Renal cortex interstitium (tissue), 11 donors: ENCODE data around the gene MZT1. TPM values are rescaled to one million over a fixed set of nuclear protein-coding genes. Genes with fewer than 3 reads are reported as not detected.

Experiments
- DNase-seq, 11 donors: peaks; one replicate each; pipeline ENCODE4 v3.0.0-alpha.2; 2013; ENCODE audit warnings: low read depth in 9 of 11, low spot score in 4 of 11; ENCODE audit errors: extremely low read depth in 1 of 11
- polyA plus RNA-seq, 3 donors: library from polyadenylated mRNA; unstranded; fragments of 120-200 nt; gene quantifications; one replicate each; pipeline ENCODE4 v1.2.1, GENCODE V29; 2013; ENCODE audit not compliant: insufficient read length in 3 of 3

MZT1 gene
- polyA plus RNA-seq, 3 donors: 19.0 to 23.5 (median 21.0) TPM

DNA sequence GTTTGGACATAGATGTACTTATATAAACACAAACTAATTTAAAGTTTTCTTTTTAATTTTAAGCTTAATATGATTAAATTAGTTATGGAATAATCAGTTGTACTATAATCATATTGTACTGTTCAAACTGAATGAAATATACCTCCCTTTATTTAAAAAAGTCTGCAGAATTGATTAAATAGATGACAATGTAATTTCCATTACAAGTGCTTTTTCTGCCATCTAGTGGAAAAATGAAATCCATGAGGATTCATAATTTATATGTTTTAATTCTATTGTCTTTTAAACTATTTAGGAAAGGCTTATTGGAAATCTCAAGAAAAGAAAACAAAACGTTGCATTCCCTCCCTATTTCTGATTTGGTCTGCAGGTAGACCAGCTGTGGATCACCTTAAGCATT is 30.9 kb downstream of the MZT1 start:
- DNase-seq: peak in 1 of 11 donors; percentile 3

- DNase-seq: peak in 2 of 11 donors; percentile 2
Measured at GRCh38 chr13:72694314-72694713, 33.1 kb downstream of the MZT1 start.

DNA sequence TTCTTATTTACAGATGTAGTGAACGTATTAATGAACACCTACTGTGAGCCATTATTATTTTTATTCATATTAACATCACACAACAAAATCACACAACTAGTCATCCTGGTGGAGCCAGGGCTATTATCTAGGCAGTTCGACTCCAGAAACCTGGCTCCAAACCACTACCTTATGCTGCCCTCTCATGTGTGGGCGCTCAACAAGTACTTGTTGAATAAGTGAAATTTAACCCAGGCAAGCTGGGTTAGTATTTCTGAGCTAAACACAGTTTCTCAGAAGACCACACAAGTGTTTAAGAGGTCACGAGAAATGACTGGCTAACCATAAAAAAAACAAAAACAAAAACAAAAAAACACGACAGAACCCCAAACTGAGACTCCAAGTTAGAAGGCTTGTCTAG is 33.6 kb downstream of the MZT1 start:
- no peak for DNase-seq

DNA sequence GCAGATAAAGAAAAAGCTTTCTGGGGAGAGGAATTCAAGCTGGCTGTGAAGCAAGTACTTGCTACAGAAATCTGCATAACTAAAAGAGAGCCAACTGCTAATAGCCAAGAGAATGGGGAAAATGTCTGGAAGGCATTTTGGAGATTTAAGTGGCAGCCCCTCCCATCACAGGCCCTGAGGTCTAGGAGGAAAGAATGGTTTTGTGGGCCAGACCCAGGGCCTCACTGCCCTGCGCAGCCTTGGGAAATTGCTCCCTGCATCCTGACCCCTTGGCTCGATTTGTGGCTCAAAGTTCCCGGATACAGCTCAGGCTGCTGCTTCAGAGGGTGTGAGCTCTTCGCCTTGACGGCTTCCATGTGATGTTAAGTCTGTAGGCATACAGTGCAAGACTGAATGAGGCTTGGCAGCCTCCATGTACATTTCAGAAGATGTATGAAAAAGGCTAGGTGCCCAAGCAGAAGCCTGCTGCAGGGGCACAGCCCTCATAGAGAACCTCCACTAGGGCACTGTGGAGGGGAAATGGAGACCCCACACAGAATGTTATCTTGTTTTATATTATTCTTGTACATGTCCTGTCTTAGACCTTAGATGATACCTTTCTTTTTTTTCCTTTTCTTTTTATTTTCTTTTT is 34.4 kb downstream of the MZT1 start:
- DNase-seq: no peak

DNA sequence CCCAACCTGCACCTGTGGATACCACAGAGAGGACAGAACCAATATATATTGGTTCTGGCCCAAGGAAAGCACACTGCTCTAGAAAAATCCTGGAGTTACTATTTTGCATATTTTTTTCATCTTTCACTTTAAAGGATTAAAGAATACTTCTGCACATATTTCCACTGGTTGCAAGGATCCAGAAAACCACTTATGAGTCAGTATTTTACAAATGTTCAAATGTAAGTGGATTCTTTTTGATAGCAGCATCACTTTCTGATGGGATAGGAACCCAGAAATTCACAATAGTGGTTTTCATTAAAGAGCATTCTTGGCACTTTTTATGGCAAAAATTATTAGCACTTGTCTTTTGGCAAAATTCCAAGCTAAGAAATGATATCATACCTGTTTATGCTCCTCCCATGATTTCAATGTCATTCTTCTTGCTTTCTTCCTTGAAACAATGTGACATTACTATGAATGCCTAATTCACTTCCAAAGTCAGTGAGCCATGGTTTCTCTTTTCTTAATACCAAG is 38.2 kb downstream of the MZT1 start:
- no peak for DNase-seq

DNA sequence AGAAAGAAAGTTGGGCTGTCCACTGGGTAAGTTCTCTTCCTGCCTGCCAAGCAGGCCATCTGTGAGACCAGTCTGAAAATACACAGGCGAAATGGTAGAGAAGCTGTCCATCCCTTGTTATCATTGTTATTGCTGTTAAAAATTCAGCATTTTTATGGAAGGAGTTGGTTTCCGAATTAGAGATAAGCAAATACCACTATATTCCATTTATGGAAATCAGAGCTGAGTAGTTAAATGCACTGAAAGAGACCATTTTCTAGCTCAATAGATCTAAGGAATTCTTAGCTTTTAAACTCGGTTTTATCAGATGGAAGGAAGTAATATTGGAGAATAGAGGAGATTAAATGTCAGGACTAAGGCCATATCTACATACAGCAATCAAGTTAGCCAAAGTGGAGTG is 40.7 kb downstream of the MZT1 start:
- DNase-seq: no peak

- no peak for DNase-seq
Measured at GRCh38 chr13:72680353-72680752, 47.1 kb downstream of the MZT1 start.

DNA sequence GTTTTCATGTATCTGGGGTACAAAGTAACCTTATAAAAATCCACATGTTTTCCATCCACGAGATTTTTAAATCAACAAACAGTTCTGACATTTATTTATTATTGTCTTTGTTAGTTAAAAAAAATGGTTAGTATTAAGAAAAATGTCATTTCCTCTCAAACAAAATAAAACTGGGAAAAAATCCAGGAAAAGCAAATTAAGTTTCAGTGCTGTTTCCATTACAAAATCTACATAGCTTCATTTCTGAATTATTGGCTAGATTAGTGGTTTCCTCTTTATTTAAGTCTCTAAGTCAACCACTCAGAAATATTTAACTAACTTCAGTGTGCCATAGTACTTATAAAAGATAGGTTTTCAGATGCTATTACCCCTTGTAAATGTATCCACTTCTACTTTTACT is 49.1 kb downstream of the MZT1 start:
- peak in 4 of 11 donors; percentile 30 to 67 (median 40) for DNase-seq

DNA sequence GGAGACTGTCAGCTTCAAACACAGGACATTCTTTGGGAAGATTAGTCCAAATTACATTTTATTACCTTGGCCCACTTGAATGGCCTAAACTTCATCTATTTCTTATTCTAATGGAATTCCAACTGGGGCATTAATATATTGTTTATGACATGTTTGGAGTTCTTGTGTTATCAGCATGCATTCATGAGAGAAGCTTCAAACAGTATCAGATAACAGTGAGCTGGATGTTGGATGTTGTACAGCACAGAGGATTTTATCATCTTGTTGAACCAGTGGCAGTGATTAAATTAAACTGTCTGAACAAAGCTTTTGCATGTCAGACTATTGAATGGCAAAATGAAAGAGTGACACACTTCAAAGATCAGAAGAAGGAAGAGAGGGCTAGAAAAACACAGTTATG is 50.0 kb downstream of the MZT1 start:
- DNase-seq: no peak

- no peak for DNase-seq
Measured at GRCh38 chr13:72666391-72666790, 61.0 kb downstream of the MZT1 start.

DNA sequence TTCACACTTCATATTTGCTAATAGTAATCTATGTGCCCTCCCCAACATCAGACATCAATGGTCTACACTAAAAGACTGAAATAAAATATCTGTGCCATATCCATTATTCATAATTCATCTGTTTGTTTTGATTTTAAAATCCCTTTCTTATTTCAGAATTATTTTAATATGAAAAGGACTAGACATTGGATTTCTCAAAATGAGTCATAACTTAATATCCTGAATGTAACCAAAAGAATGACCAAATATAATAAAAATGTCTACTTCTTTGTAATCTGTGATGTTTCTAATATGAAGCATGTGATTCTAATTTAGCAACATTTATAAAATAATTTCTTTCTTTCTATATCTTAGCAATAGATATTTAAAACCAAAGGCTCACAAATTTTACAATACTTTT is 64.9 kb downstream of the MZT1 start:
- DNase-seq: no peak

Other genes with a start within 250 kb of the MZT1 start
- gene BORA, start 294 bp upstream of the MZT1 start, polyA plus RNA-seq: 10 to 100 TPM in 1 of 3 donors, 1 to 10 TPM in 2; 8.9 to 10.9 (median 9.8) TPM
- gene DIS3, start 54.3 kb upstream of the MZT1 start, polyA plus RNA-seq: 10 to 100 TPM; 35.7 to 42.9 (median 38.4) TPM
- gene PIBF1, start 54.5 kb upstream of the MZT1 start, polyA plus RNA-seq: 10 to 100 TPM; 33.9 to 39.3 (median 39.2) TPM